ENCODE measurements around the gene ENTPD8. TPM values are rescaled to one million over a fixed set of nuclear protein-coding genes. Genes with fewer than 3 reads are reported as not detected.
A peak's percentile ranks its signal among the peaks of the same experiment; 100 is the strongest.
"Not testable (repeated sequence)": the region's sequence is repeated elsewhere in the genome, so short reads cannot be mapped to it uniquely, and the experiment has no call there.

Gene ENTPD8
- total RNA-seq, 4 donors from 2014 or later: not detected

- TF ChIP-seq POLR2A (IDR thresholded peaks at IDR 0.05) (no peak), CTCF (IDR thresholded peaks at IDR 0.05) (no peak)
- no peaks in the 10 kb centered on the region for H3K9me3 ChIP-seq
- H3K4me1 ChIP-seq: peaks cover 0 to 21% (median 6%) of the 10 kb centered on the region in 3 donors
- no peak for DNase-seq
- H3K27ac ChIP-seq: peak overlapping the region; percentile 26 to 77 (median 54)
- no peak overlapping the region for H3K4me3 ChIP-seq
- intact Hi-C loops (cut with DNase I): no loop called here
- 65 to 67% methylated on average over 8 of the region's 34 CpGs for whole genome bisulfite sequencing, 2 donors
- peaks cover 0 to 19% (median 0%) of the 10 kb centered on the region in 3 donors for H3K36me3 ChIP-seq
- no peaks in the 10 kb centered on the region for H3K27me3 ChIP-seq
These were observed 53.9 kb downstream of the ENTPD8 start for GRCh38 chr9:137387114-137387890.

GRCh38 chr9:137386507-137387113 is 54.5 kb downstream of the ENTPD8 start:
- H3K27me3 ChIP-seq; H3K9me3 ChIP-seq; DNase-seq; H3K4me3 ChIP-seq; intact Hi-C loops (cut with DNase I): not testable (repeated sequence)
- 74 to 81% methylated on average over 4 to 7 of the region's 12 CpGs for WGBS, 2 donors
- peak overlapping the region; percentile 26 to 77 (median 54) for H3K27ac ChIP-seq
- peaks cover 0 to 21% (median 6%) of the 10 kb centered on the region in 3 donors for H3K4me1 ChIP-seq
- H3K36me3 ChIP-seq: peaks cover 0 to 13% (median 0%) of the 10 kb centered on the region in 3 donors

- WGBS, 2 donors: 93 to 95% methylated on average over 9 to 26 of the region's 26 CpGs
- intact Hi-C loops (cut with DNase I): no loop called here
- no peak for DNase-seq
These were observed 56.0 kb downstream of the ENTPD8 start for GRCh38 chr9:137385061-137385655.

More at GRCh38 chr9:137385061-137385655, 56.0 kb downstream of the ENTPD8 start:
- no peaks in the 10 kb centered on the region for H3K9me3 ChIP-seq
- no peak overlapping the region for H3K27ac ChIP-seq
- H3K36me3 ChIP-seq: peaks cover 0 to 13% (median 0%) of the 10 kb centered on the region in 3 donors
- no peak for TF ChIP-seq POLR2A (IDR thresholded peaks at IDR 0.05)
- TF ChIP-seq CTCF (IDR thresholded peaks at IDR 0.05): no peak
- no peaks in the 10 kb centered on the region for H3K27me3 ChIP-seq
- H3K4me1 ChIP-seq: peaks cover 0 to 16% (median 6%) of the 10 kb centered on the region in 3 donors
- no peak overlapping the region for H3K4me3 ChIP-seq

Other genes starting within 250 kb of the ENTPD8 start
- gene TPRN, start 240.6 kb downstream of the ENTPD8 start, total RNA-seq: 10 to 100 TPM; 13.0 to 34.2 (median 15.8) TPM
- gene TMEM203, start 235.7 kb downstream of the ENTPD8 start, total RNA-seq: 10 to 100 TPM; 19.4 to 29.6 (median 25.4) TPM
- 10 to 100 TPM in 1 of 4 donors, 1 to 10 TPM in 3; 5.3 to 11.2 (median 7.7) TPM for gene NDOR1, start 235.7 kb downstream of the ENTPD8 start, total RNA-seq
- gene RNF208, start 219.1 kb downstream of the ENTPD8 start, total RNA-seq: 1 to 10 TPM; 2.3 to 3.2 (median 2.5) TPM
- 100 to 1,000 TPM; 114 to 301 (median 152) TPM for gene CYSRT1, start 216.2 kb downstream of the ENTPD8 start, total RNA-seq
- gene RNF224, start 213.9 kb downstream of the ENTPD8 start, total RNA-seq: 1 to 10 TPM; 1.2 to 5.2 (median 3.0) TPM
- gene SLC34A3, start 210.5 kb downstream of the ENTPD8 start, total RNA-seq: 1 to 10 TPM in 1 of 4 donors, under 1 TPM in 2, not detected in 1; 0.11 to 1.7 (median 0.38) TPM
- 100 to 1,000 TPM; 367 to 753 (median 540) TPM for gene TUBB4B, start 200.1 kb downstream of the ENTPD8 start, total RNA-seq
- not detected for gene STPG3, start 190.1 kb downstream of the ENTPD8 start, total RNA-seq
- gene NELFB, start 186.0 kb downstream of the ENTPD8 start, total RNA-seq: 10 to 100 TPM; 26.1 to 41.4 (median 35.2) TPM
- gene TOR4A, start 163.6 kb downstream of the ENTPD8 start, total RNA-seq: 10 to 100 TPM in 3 of 4 donors, 1 to 10 TPM in 1; 8.8 to 17.5 (median 13.5) TPM
- 10 to 100 TPM; 19.6 to 33.9 (median 27.5) TPM for gene NRARP, start 139.1 kb downstream of the ENTPD8 start, total RNA-seq
- 10 to 100 TPM in 2 of 4 donors, 1 to 10 TPM in 2; 2.8 to 16.8 (median 9.1) TPM for gene EXD3, start 18.2 kb downstream of the ENTPD8 start, total RNA-seq
- 1 to 10 TPM; 2.1 to 7.4 (median 4.8) TPM for gene NOXA1, start 18.0 kb downstream of the ENTPD8 start, total RNA-seq
- 10 to 100 TPM; 16.2 to 38.1 (median 20.6) TPM for gene NSMF, start 18.0 kb upstream of the ENTPD8 start, total RNA-seq
- gene PNPLA7, start 109.0 kb upstream of the ENTPD8 start, total RNA-seq: 1 to 10 TPM in 2 of 4 donors, under 1 TPM in 2; 0.61 to 3.4 (median 0.91) TPM
- gene MRPL41, start 110.5 kb upstream of the ENTPD8 start, total RNA-seq: 10 to 100 TPM; 31.6 to 48.6 (median 37.1) TPM
- 10 to 100 TPM; 13.4 to 32.2 (median 21.7) TPM for gene DPH7, start 137.6 kb upstream of the ENTPD8 start, total RNA-seq
- gene ZMYND19, start 149.2 kb upstream of the ENTPD8 start, total RNA-seq: 10 to 100 TPM; 17.5 to 28.8 (median 25.2) TPM
- gene ARRDC1, start 164.3 kb upstream of the ENTPD8 start, total RNA-seq: 100 to 1,000 TPM in 2 of 4 donors, 10 to 100 TPM in 2; 53.3 to 121 (median 89.6) TPM
- 10 to 100 TPM; 42.8 to 87.0 (median 65.0) TPM for gene EHMT1, start 177.6 kb upstream of the ENTPD8 start, total RNA-seq

All from esophagus squamous epithelium (tissue), 5 donors.